Raji (cell line): ENCODE results near the gene MAP1LC3C.

Source experiments
- POLR2A ChIP-seq: IDR thresholded peaks from 2 replicates; pipeline ENCODE4 v1.6.1; 2011; ENCODE audit warnings: low read depth, low read length, control low read depth; ENCODE audit not compliant: insufficient read depth

Gene MAP1LC3C

DNA sequence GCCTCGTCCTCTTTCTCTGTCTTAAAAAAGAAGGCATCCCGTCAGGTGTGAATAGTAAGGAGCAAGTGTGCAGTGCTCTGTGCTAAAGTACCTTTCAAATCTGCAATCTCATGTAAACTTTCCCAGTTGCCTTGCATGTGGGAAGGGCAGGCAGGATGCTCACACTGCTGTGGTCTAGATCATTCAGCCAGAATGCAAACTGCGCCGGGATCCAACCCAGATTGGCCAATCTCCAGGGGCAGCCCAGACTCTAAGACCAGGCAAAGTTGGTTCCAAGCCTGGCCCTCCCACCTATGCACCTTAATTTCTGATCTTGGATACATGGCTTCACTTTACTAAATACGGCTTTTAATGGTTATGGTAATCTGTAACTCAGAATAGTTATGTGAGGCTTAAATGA lies 3.2 kb upstream of the MAP1LC3C start:
- no peak for TF ChIP-seq POLR2A

DNA sequence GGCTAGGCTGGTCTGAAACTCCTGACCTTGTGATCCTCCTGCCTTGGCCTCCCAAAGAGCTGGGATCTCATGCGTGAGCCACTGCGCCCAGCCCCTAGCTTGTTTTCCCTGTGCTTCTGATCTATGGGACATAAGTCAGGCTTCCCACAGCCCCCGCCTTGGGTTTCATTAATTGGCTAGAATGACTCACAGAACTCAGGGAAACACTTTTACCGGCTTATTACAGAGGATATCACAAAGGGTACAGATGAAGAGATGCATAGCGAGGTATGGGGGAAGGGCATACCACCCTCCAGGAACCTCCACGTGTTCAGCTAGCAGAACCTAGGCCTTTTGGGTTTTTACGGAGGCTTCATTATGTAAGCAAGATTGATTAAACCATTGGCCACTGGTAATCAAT lies 1.5 kb upstream of the MAP1LC3C start:
- TF ChIP-seq POLR2A = no peak

DNA sequence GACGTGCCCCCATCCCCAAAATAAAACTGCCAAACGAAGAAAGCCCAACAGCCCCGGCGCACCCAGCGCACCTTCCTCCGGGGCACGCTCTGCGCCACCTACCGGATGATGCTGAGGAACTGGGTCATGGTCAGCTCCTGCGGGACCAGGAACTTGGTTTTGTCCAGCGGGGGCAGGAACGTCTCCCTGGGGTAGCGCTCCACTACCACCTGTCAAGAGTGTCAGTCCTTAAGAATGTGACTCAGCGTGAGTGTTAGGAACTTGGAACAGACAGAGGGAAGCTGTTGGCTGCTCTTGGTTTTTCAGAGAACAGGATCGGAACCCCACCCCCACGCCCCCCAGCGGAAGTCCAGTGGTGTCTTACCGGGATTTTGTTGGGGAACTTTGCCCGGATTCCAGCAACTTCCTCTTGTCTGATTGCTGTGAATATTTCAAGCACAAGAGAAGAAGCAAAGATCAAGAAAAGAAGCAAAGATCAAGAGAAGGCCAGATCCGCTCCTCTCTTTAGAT lies 431 bp downstream of the MAP1LC3C start:
- no peak for TF ChIP-seq POLR2A

DNA sequence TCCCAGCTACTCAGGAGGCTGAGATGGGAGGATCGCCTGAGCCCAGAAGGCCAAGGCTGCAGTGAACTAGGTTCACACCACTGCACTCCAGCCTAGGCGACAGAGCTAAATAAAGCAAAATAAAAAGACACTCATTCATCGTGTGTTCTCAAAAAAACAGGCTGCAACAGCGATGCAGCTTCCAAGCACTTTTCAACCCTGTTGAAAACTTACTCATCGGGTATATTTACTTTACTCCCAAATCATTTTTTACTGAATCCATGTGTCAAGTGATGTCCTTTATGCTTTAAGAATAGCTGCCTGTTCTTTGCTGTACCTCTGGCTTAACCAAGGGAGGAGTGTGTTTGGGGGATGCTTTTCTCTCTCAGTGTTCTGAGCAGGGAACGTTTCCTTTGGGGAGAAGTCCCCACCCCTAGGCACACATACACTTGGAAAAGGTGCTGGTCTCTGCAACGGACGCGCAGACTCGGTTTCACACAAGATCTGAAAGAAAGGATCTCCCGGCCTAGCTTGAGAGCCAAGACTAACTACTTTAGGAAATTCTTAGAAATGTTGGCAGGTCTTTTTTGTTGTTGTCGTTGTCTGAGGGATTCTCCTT lies 1.4 kb downstream of the MAP1LC3C start:
- no peak for TF ChIP-seq POLR2A

DNA sequence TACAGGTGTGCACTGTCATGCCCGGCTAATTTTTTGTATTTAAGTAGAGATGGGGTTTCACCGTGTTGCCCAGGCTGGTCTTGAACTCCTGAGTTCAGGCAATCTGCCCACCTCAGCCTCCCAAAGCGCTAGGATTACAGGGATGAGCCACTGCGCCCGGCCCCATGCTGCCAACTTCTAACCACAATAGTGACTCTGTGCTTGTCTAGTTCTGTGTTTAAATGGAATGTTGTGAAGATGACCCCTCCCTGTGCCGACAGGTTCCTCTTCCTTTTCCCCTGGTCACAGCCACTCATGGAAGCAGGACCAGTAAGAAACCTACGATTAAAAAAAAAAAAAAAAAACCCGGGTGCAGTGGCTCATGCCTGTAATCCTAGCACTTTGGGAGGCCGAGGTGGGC lies 4.7 kb downstream of the MAP1LC3C start:
- no peak for TF ChIP-seq POLR2A

DNA sequence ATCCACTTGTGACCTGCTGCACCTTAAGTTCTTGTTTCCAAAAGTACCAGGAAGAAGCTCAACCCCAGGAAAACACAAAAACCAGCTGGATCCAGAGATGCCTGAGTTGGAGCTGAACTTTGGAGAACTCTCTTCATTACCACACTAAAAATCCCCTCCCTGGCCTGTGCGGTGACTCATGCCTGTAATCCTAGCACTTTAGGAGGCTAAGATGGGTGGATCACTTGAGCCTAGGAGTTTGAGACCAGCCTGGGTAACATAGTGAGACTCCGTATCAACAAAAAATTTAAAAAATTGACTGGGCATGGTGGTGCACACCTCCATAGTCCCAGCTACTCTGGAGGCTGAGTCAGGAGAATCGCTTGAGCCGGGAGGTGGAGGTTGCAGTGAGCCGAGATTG lies 6.2 kb downstream of the MAP1LC3C start:
- TF ChIP-seq POLR2A = no peak

DNA sequence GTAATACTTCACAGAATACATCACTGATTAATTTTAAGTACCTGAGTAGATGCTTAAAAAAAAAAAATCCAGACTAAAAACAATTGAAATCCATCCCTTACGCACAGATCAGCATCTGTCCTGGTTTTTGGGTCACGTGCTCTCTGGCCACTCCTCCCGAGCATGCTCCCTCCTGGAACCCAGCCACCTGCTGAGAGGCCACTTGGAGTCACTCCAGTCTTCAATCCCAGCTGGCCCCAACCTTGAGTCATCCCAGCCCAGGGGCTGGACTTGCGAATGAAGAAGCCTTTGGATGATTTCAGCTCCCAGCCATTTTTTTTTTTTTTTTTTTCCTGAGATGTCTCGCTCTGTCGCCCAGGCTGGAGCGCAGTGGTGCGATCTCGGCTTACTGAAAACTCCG lies 8.9 kb downstream of the MAP1LC3C start:
- TF ChIP-seq POLR2A = no peak

DNA sequence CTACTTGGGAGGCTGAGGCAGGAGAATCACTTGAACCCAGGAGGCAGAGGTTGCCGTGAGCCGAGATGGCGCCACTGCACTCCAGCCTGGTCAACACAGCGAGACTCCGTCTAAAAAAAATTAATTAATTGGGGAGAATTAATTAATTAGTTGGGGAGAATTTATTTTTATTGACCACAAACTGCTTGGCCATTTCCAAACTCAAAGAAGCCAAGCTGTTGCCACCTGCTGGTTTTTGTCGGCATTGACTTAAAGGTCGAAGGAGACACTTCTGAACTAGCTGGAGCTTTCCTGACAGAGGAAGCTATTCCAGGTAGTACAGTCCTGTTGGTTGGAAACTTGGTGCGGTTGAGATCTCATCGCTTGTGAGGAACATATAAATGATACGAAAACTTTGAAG lies 13.1 kb downstream of the MAP1LC3C start:
- TF ChIP-seq POLR2A = no peak

DNA sequence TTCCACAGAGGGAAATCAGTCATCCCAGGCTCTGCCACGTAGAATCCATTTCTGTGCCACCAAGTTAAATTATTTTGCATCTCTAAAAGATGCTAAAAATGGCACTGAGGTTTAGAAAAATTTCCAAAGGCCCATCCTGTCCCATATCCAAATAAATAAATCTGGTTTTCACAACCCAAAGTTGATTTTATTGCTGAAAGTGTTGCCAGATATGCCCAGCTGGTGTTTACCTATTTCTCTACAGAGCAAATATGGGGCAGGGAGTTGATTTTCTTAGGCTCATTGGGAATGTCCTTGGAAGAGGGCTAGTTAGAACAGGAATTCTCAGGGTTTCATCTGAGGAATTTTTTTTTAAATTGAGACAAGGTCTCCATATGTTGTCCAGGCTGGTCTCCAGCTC lies 19.0 kb downstream of the MAP1LC3C start:
- no peak for TF ChIP-seq POLR2A

DNA sequence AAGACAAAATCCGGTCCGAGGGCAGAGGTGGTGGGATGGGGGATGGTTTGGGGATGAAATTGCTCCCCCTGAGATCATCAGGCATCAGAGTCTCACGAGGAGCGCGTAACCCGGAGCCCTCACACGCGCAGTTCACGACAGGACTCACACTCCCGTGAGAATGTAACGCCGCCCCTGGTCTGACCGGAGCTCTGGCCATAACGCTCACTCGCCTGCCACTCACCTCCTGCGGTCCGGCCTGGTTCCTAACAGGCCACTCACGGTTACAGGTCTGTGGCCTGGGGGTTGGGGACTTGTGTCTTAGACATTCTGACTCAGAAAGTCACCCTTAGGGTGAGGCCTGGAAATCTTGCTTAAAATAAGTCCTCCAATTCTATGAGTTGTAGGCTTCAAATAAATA lies 19.8 kb downstream of the MAP1LC3C start:
- TF ChIP-seq POLR2A = no peak

DNA sequence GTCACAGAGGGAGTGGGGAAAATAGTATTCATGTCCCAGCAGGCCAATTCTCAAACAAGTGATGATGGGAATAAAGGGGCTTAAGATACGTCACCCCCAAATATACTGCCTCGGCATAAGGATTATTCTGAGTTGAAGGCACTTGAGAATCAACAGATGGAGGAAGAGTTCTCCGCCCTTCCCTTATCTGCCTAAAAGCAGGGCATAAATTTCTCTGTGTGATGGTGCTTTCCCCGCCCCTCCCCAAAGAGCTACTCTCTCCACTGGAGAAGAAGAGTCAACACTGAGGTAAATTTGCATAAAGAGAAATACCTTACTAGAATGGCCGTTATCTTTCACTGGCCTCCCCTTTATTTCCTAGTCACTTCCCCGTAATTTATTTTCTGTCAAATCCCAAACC lies 22.7 kb downstream of the MAP1LC3C start:
- no peak for TF ChIP-seq POLR2A

DNA sequence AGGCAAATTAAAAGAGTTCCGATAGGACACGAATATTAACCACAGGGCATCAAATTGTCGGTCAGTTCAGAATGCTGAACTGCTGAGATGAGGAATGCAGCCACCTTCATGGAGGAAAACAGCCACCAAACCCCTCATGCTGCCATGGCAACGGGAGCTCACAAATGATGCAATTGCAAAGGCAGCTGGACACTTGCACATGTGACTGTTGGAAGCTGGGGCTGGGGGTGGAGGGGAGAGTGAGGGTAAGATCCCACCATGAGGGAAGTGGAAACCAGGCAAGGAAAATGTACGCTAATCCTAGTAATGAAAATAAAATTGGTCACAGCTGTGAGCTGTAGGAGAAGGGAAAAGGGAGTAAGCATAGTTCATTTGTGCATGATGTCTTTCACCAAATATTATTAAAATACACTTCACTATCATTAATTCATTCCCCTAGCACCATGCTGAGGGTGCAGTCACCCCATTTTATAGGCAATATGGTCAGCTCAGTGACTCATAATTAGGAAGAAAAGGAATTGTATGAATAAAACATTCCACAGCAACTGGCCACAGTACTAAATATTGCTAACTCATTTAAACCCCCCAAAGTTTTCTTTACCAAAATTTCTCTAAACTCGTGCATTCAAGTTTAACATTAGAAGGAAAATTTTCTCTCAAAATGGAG lies 26.1 kb downstream of the MAP1LC3C start:
- TF ChIP-seq POLR2A = no peak

DNA sequence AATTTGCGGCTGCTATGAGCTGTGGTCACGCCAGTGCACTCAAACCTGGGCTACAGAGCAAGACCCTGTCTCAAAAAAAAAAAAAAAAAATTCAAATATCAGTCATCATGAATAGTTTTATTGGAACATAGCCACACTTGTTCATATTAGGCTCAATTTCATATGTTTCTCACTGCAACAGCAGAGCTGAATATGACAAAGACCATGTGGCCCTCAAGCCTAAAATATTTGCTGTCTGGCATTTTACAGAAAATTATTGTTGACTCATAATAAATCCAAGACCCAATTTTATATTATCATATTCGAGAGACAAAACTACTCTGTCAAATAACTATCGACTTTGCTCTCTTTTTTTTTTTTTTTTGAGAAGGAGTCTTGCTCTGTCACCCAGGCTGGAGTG lies 30.3 kb downstream of the MAP1LC3C start:
- TF ChIP-seq POLR2A = no peak

DNA sequence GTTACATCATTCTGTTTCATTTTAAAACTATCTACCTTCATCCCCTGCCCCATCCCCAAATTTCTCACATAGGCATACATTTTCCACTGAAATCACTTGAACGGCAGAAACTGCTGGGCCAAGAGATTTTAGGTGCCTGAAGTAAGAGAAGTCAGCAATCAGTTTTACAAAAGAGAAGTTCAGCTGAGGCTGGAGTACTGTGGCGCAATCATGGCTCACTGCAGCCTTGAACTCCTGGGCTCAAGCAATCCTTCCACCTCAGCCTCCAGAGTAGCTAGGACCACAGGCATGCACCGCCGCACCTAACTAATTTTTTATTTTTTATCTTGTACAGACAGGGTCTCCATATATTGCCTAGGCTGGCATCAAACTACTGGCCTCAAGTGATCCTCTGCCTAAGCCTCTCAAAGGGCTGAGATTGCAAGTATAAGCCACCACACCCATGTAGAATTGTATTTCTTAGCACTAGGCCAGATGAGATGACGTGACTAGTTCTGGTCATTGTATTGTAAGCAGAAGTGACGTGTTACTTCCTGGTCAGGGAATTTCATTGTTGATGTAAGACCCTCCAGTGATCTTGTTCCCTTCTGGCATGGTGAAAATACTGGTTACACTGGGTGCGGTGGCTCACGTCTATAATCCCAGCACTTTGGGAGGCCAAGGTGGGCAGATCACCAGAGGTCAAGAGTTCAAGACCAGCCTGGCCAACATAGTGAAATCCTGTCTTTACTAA lies 34.2 kb downstream of the MAP1LC3C start:
- TF ChIP-seq POLR2A = no peak

DNA sequence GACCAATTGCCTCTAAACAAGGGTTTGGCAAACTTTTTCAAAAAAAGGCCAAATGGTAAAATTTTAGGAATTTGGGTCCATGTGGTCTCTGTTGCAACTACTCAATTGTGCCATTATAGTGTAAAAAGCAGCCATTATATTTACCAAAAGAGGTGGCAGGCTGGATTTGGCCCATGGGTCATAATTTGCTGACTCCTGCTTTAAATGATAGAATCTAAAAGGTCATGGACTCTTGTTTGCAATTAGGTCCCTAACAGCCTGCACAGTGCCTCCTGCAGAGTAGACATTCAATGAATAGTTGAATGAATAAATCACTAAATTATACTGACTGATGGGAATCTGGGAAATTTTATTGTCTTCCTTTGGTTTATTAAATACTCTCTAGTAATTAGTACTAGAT lies 35.2 kb downstream of the MAP1LC3C start:
- TF ChIP-seq POLR2A = no peak

DNA sequence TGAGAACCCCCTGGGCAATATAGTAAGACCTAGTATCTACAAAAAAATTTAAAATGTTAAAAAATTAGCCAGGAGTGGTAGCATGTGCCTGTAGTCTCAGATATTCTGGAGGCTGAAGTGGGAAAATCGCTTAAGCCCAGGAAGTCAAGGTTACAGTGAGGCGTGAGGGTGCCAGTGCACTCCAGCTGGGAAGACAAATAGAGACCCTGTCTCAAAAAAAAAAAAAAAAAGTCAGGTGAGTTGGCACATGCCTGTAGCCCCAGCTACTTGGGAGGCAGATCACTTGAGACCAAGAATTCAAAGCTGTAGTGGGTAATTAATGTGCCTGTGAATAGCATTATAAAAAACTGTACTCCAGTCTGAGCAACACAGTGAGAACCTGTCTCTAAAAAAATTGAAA lies 36.7 kb downstream of the MAP1LC3C start:
- TF ChIP-seq POLR2A = no peak
